Liver (tissue), 9 donors: Measurements from ENCODE around the gene SERPINE2. TPM values are rescaled to one million over a fixed set of nuclear protein-coding genes. Genes with fewer than 3 reads are reported as not detected.

ENCODE experiments used
- DNase-seq: peaks from one replicate; pipeline ENCODE4 v3.0.0-alpha.2; 2017; ENCODE audit warnings: low spot score
- H3K27ac ChIP-seq, 2 donors: one replicate each; pipeline ENCODE4 v1.7.0; 2013; ENCODE audit warnings: inconsistent platforms in 2 of 2, low read length in 2 of 2, control low read depth in 1 of 2, low read depth in 1 of 2, mild to moderate bottlenecking in 1 of 2
- H3K27me3 ChIP-seq, 4 donors: one replicate each; pipeline versions ENCODE4 v1.6.1 to v1.7.0; 2013; ENCODE audit warnings: low read length in 3 of 4, inconsistent platforms in 1 of 4, mild to moderate bottlenecking in 1 of 4, moderate library complexity in 1 of 4; ENCODE audit not compliant: control insufficient read depth in 4 of 4, insufficient read depth in 4 of 4
- H3K36me3 ChIP-seq, 4 donors: one replicate each; pipeline versions ENCODE4 v1.6.1 to v1.7.0; 2013; ENCODE audit warnings: low read length in 3 of 4, mild to moderate bottlenecking in 3 of 4, low read depth in 1 of 4, moderate library complexity in 1 of 4; ENCODE audit not compliant: control insufficient read depth in 4 of 4, insufficient read depth in 3 of 4
- H3K4me1 ChIP-seq, 4 donors: one replicate each; pipeline versions ENCODE4 v1.6.1 to v1.7.0; 2013; ENCODE audit warnings: low read length in 3 of 4, mild to moderate bottlenecking in 3 of 4, moderate library complexity in 1 of 4; ENCODE audit not compliant: control insufficient read depth in 4 of 4, insufficient read depth in 4 of 4
- H3K4me3 ChIP-seq, 3 donors: one replicate each; pipeline versions ENCODE4 v1.6.1 to v1.7.0; 2013; ENCODE audit warnings: low read length in 3 of 3, control low read depth in 1 of 3, low read depth in 1 of 3, mild to moderate bottlenecking in 1 of 3
- H3K9ac ChIP-seq, 2 donors: one replicate each; pipeline ENCODE4 v1.7.0; 2013; ENCODE audit warnings: low read length in 2 of 2, mild to moderate bottlenecking in 2 of 2, moderate library complexity in 2 of 2, control low read depth in 1 of 2, low read depth in 1 of 2
- H3K9me3 ChIP-seq, 4 donors: one replicate each; pipeline versions ENCODE4 v1.6.1 to v1.7.0; 2013; ENCODE audit warnings: low read length in 3 of 4; ENCODE audit not compliant: control insufficient read depth in 4 of 4
- EGR1 ChIP-seq, 2 donors: IDR thresholded peaks; 2 replicates each; pipeline ENCODE4 v1.6.1; 2016 to 2018; ENCODE audit warnings: antibody characterized with exemption in 2 of 2, low read depth in 2 of 2
- FOXA1 ChIP-seq: IDR thresholded peaks from 2 replicates; pipeline ENCODE4 v1.6.1; 2016; ENCODE audit warnings: antibody characterized with exemption
- FOXA2 ChIP-seq: IDR thresholded peaks from 2 replicates; pipeline ENCODE4 v1.6.1; 2016; ENCODE audit warnings: antibody characterized with exemption
- HNF4A ChIP-seq, 2 donors: conservative IDR thresholded peaks; 2 replicates each; pipeline ENCODE4 v1.6.1; 2016; ENCODE audit warnings: antibody characterized with exemption in 2 of 2, mild to moderate bottlenecking in 2 of 2
- HNF4G ChIP-seq: IDR thresholded peaks from 2 replicates; pipeline ENCODE4 v1.6.1; 2016; ENCODE audit warnings: antibody characterized with exemption
- JUND ChIP-seq, 2 donors: IDR thresholded peaks; 2 replicates each; pipeline ENCODE4 v1.6.1; 2016; ENCODE audit warnings: antibody characterized with exemption in 2 of 2
- MAX ChIP-seq: IDR thresholded peaks from 2 replicates; pipeline ENCODE4 v1.6.1; 2016; ENCODE audit warnings: antibody characterized with exemption
- RAD21 ChIP-seq, 2 donors: IDR thresholded peaks; 2 replicates each; pipeline ENCODE4 v1.6.1; 2016; ENCODE audit warnings: antibody characterized with exemption in 2 of 2, mild to moderate bottlenecking in 2 of 2
- RXRA ChIP-seq, 2 donors: IDR thresholded peaks; 2 replicates each; pipeline ENCODE4 v1.6.1; 2017 to 2018; ENCODE audit warnings: antibody characterized with exemption in 2 of 2, mild to moderate bottlenecking in 1 of 2
- SP1 ChIP-seq: IDR thresholded peaks from 2 replicates; pipeline ENCODE4 v1.6.1; 2018; ENCODE audit warnings: antibody characterized with exemption, mild to moderate bottlenecking
- TAF1 ChIP-seq: conservative IDR thresholded peaks from 2 replicates; pipeline ENCODE4 v1.6.1; 2016; ENCODE audit warnings: antibody characterized with exemption, mild to moderate bottlenecking
- YY1 ChIP-seq: IDR thresholded peaks from 2 replicates; pipeline ENCODE4 v1.6.1; 2016; ENCODE audit warnings: antibody characterized with exemption, mild to moderate bottlenecking
- WGBS: extraction: QIAGEN DNeasy Blood & Tissue Kit; methylation state at CpG from one replicate; pipeline ENCODE4 v1.1.7; 2013; 5-methylcytosine and 5-hydroxymethylcytosine counted together
- polyA plus RNA-seq, 2 donors: library from polyadenylated mRNA; stranded (reverse) in 1 of 2; unstranded in 1 of 2; fragments of 200-250 nt in 1 of 2; fragments of >200 nt in 1 of 2; fragmentation: Nextera tagmentation in 1 of 2; extraction: Ambion mirVana in 1 of 2; gene quantifications; one replicate each; pipeline versions ENCODE4 v1.2.1 to v1.2.3, GENCODE V29; 2013 to 2015
- total RNA-seq, 2 donors: library from RNA; depleted of rRNA; stranded (reverse); fragments of >200 nt; gene quantifications; one replicate each; pipeline ENCODE4 v1.2.3, GENCODE V29; 2014
- TF ChIP-seq, protein P1 (sequence below): IDR thresholded peaks from 2 replicates; pipeline ENCODE4 v1.6.1; 2016; ENCODE audit warnings: antibody characterized with exemption
- TF ChIP-seq, protein P2 (sequence below): fragments of 150-350 bp; IDR thresholded peaks from 2 replicates; pipeline ENCODE4 v1.5.1; 2017; ENCODE audit warnings: improper control_type of control experiment, low read depth, low read length; ENCODE audit not compliant: missing input control
- donor health status: healthy.
- donor health status: healthy.
- donor health status: healthy.
- donor health status: healthy.
- donor health status: healthy.

Gene SERPINE2
- total and polyA plus RNA-seq, 4 donors: 0.92 to 4.8 (median 2.3) TPM

GRCh38 chr2:224063298-224063648, 24.2 kb upstream of the SERPINE2 start:
- TF ChIP-seq TAF1 (no peak), YY1 (no peak), MAX (no peak), RAD21 (IDR thresholded peaks at IDR 0.05) (no peak), EGR1 (IDR thresholded peaks at IDR 0.05; ENCODE audit: low read depth in 2 of 2) (no peak), HNF4A (conservative IDR thresholded peaks at IDR 0.05) (no peak), FOXA2 (no peak), JUND (IDR thresholded peaks at IDR 0.05) (no peak), SP1 (no peak), RXRA (IDR thresholded peaks at IDR 0.05) (no peak), HNF4G (no peak)
- TF ChIP-seq, protein P1, sequence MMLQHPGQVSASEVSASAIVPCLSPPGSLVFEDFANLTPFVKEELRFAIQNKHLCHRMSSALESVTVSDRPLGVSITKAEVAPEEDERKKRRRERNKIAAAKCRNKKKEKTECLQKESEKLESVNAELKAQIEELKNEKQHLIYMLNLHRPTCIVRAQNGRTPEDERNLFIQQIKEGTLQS: no peak
- TF ChIP-seq, protein P2, sequence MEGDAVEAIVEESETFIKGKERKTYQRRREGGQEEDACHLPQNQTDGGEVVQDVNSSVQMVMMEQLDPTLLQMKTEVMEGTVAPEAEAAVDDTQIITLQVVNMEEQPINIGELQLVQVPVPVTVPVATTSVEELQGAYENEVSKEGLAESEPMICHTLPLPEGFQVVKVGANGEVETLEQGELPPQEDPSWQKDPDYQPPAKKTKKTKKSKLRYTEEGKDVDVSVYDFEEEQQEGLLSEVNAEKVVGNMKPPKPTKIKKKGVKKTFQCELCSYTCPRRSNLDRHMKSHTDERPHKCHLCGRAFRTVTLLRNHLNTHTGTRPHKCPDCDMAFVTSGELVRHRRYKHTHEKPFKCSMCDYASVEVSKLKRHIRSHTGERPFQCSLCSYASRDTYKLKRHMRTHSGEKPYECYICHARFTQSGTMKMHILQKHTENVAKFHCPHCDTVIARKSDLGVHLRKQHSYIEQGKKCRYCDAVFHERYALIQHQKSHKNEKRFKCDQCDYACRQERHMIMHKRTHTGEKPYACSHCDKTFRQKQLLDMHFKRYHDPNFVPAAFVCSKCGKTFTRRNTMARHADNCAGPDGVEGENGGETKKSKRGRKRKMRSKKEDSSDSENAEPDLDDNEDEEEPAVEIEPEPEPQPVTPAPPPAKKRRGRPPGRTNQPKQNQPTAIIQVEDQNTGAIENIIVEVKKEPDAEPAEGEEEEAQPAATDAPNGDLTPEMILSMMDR: no peak
- no peak overlapping the region for H3K4me3 ChIP-seq
- no peak for DNase-seq
- H3K9me3 ChIP-seq: no peaks in the 10 kb centered on the region
- no peak overlapping the region for H3K27ac ChIP-seq
- H3K9ac ChIP-seq: no peak overlapping the region
- no peaks in the 10 kb centered on the region for H3K36me3 ChIP-seq
- H3K27me3 ChIP-seq: no peaks in the 10 kb centered on the region
- 94% methylated on average over 4 of the region's 4 CpGs for WGBS
- no peaks in the 10 kb centered on the region for H3K4me1 ChIP-seq

GRCh38 chr2:224062481-224063297, 23.6 kb upstream of the SERPINE2 start:
- TF ChIP-seq YY1 (no peak), HNF4A (conservative IDR thresholded peaks at IDR 0.05) (no peak), HNF4G (no peak), SP1 (no peak), EGR1 (IDR thresholded peaks at IDR 0.05; ENCODE audit: low read depth in 2 of 2) (no peak), FOXA2 (no peak), JUND (IDR thresholded peaks at IDR 0.05) (no peak), RXRA (IDR thresholded peaks at IDR 0.05) (no peak), FOXA1 (no peak)
- TF ChIP-seq, protein P2: no peak
- TF ChIP-seq, protein P1: no peak
- H3K9me3 ChIP-seq: no peaks in the 10 kb centered on the region
- no peaks in the 10 kb centered on the region for H3K27me3 ChIP-seq
- no peak overlapping the region for H3K9ac ChIP-seq
- 63% methylated on average over 5 of the region's 5 CpGs for WGBS
- H3K4me1 ChIP-seq: no peaks in the 10 kb centered on the region
- H3K36me3 ChIP-seq: no peaks in the 10 kb centered on the region
- no peak for DNase-seq
- no peak overlapping the region for H3K27ac ChIP-seq
- no peak overlapping the region for H3K4me3 ChIP-seq
